GM21737 (cell line): ENCODE results near the gene GPC1.

Source experiments
- ATAC-seq: cut with Tn5 transposase; IDR thresholded peaks from one replicate; pipeline ENCODE4 v1.9.1; 2021; ENCODE audit warnings: mild to moderate bottlenecking, moderate library complexity; ENCODE audit not compliant: unreplicated experiment

GPC1 gene

DNA sequence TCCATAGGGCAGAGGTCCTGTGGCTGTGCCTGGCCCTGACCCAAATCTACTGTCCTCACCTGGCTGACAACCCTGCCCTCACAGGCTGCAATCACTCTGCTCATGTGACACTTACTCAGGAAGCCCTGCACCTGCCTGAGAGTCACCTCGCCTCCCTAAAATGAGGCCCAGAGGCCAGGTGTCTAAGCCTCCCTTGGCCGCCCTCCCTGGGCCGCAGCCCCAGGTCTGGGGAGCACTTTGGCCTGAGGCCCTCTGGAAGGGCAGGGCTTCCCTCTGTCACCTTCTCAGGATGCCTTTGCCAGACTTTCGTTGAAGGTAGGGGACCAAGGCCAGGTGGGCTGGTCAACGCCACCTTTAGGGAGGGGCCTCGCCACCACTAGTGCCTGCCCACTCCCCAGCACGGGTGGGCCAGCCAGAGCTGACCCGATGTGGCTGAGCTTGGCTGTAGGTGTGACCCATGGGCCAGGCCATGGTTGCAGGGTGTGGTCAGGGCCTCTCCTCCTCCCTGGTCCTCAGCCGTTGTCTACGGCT is 6.1 kb upstream of the GPC1 start:
- ATAC-seq = no peak

DNA sequence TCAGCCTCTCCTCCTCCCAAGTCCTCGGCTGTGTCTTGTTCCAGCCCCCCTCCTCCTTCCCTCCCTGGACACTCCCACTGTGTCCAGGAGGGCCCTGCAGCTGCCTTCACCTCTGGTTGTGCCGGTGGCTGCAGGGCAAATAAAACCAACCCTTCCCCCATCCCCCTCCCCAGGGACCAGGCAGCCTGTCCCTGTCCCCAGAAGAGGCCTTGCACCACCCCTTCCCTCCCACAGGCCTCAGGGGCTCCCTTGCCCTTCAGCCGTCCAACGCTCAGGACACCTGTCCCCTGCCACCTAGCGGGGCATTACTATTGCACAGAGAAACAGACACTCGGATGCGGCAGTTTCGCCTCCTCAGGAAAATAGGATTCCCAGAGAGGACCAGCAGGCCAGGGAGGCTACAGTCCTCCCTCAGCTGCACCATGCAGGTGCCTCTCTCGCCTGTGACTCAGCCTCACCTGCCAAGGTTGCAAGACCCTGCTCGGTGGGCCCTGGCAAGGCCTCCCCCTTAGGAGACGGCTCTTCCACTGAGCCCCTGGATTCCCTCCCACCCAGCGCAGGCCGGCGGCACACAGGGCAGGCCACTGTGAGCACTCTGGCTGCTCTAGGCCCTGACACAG is 5.5 kb upstream of the GPC1 start:
- ATAC-seq = no peak

GRCh38 chr2:240430595-240430994 is 4.9 kb upstream of the GPC1 start:
- ATAC-seq = no peak

DNA sequence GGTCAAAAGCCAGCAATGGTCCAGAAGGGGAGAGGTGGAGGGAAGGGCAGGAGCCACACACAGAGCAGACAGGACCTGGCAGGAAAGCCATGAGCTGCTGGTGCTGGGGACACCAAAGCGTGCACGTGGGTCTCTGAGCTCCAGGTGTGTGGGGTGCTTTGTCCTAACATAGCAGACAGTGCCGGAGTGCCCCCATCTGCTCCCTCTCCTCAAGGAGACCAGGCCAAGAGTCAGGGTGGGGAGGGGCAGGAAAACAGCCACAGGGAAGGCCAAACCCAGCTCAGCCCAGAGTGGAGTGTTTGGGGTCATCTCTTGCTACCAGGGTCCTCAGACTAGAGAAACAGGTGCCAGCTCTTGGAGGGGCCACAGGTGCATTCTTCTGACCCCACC is 4.2 kb upstream of the GPC1 start:
- no peak for ATAC-seq

DNA sequence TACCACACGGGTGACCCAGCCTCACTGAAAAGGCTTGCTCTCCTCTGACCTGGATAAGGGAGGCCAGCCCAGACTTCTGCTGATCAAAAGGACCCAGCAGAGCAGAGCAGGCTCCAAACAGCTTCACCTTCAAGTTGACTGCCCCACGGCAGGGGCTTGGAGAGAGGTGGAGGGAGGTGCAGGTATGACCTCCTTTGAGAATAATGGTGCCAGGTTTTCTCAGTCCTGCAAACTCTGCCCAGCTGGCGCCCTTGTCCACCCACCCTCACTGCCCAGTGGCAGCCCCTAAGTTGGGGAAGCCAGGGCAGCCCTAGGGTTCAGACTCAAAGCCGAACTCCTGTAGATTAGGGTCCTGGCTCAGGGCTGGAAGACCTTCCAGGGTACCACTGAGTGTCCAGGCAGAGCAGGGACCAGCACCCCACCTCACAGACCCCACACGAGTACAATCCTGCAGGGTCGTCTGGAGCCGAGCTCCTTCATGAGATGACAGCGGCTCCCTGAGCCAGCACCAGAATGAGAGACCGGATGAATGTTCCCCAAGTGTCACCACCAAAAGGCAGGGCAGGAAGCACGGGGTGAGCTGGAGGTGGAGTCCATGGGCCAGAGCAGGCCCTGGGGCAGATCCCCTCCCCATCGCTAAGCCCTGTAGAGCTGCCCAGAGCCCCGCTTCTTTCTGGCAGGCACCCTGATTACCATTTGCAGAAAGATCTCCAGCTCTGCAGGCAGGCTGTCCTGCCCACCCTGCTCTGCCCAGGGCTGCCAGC is 3.6 kb upstream of the GPC1 start:
- ATAC-seq = no peak

DNA sequence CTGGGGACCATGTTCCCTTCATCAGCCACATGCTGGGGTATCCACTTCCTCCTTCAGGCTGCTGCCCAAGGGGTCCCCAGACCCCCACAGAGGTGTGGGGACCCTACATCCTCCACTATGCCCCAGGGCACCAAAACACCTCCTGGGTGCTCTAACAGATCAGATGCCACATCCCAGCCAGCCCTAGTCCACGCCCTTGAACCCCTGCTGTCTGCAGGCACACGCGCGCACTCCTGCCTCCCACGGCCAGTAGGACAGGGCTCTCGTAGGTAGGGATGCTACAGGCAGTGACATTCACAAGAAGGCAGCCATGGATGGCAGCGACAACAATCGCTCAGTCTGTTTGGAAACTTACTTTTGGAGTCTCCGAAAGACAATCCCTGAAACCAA is 3.0 kb upstream of the GPC1 start:
- ATAC-seq = no peak

DNA sequence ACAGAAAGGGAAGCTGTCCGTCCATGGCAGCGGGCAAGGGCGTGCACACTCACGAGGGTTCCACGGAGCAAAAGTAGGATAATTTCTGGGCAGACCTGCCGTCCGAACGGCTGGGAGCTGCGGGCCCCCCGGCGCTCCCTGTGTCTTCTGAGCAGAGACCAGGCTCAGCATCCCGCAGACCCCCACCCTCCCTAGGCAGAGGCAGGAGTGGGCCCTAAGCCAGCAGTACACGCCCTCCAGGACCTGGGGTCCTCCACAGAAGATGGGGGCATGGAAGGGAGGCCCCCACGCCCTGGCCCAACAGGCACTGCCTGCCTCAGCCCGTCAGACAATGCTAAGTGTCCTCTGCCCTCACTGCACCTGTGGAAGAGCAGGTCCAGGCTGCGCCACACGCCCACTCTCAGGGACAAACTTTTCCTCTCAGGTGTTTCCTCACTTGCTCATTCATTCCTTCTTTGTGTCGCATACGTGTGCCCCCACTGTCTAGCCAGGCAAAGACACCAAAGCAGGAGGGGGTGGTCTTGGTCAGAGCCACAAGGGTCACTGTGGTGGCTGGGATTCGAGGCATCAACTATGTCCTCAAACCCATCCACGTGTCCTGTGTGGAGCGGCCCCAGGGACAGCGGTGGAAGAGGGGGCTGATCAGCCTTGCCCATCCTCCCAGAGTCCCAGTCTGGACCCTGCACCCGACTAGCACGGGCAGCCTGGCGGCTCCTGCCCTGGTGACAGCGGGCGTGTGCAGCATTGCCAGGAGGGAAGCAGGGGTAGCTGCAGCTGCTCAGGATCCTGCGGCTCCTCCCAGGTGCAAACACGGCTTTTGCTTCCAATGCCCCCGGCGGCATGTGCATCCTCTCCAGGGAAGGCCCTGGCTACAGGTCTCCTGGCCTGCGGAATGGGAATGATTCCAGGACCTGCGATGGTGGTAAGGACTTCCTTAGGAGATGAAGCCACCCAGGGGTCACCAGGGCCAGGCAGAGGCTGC is 2.4 kb upstream of the GPC1 start:
- ATAC-seq = no peak

- ATAC-seq = no peak
Measured at GRCh38 chr2:240433973-240434727, 1.3 kb upstream of the GPC1 start.

DNA sequence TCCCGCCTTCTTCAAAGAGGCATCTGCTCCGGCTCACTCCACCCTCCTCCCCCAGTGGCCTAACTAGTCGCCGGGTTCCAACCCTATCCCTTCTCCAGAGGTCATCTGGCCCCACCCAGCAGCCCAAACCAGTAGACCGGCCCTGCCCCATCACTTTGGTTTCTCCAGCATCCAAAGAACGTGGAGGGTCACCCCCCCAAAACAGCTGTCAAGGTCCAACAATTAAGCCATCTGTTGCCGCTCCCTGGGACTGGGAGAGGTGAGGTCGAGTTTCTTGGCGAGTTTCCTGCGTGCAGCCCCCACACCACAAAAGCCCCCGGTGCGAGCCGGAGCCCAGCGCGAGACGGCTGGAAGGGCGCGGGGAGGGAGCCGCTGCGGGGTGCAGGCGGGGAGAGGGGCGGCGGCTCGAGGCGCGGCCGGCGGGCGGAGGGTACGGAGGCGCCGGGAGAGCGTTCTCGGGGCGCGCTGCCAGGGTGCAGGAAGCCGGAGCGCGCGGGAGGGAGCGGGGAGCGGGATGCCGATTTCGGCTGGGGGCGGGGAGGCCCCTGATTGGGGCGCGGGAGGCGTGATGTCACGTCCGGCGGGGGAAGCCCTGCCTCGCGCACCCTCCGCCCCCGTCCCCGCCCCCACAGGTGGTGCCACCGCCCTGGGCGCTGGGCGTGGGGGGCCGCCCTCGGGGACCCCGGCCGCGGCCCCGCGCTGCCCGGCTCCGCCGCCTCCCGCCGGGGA is 571 bp upstream of the GPC1 start:
- peak; percentile 56 for ATAC-seq

DNA sequence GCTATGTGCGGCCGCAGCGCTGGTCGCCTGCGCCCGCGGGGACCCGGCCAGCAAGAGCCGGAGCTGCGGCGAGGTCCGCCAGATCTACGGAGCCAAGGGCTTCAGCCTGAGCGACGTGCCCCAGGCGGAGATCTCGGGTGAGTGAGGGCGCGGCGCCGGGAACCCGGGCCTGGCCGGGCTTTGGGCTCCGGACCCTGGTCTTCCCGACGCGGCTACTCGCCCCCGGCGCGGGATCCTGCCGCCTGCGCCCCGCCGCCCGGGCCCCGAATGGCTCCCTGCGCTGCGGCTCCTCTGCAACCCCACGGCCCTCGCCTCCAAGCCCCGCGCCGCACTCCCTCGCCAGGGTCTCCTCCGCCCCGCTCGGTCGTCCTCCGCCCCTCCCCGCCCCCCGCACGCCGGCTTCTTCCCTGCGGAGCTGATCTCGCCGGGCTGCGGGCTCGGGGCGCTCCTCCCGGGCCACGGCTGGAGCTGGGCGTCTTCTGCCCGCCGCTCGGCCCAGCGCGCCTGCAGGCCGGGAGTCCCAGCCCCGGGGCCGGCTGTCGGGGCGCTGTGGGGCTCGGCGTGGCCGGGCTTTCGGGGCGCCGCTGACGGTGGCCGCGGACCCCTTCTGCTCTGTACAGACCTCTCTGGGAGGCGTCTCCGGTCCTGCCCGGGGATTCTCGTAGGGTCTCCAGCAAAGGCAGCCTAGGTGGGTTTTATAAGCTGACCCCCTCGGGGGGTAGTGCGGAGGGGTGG is 652 bp downstream of the GPC1 start:
- ATAC-seq = no peak

DNA sequence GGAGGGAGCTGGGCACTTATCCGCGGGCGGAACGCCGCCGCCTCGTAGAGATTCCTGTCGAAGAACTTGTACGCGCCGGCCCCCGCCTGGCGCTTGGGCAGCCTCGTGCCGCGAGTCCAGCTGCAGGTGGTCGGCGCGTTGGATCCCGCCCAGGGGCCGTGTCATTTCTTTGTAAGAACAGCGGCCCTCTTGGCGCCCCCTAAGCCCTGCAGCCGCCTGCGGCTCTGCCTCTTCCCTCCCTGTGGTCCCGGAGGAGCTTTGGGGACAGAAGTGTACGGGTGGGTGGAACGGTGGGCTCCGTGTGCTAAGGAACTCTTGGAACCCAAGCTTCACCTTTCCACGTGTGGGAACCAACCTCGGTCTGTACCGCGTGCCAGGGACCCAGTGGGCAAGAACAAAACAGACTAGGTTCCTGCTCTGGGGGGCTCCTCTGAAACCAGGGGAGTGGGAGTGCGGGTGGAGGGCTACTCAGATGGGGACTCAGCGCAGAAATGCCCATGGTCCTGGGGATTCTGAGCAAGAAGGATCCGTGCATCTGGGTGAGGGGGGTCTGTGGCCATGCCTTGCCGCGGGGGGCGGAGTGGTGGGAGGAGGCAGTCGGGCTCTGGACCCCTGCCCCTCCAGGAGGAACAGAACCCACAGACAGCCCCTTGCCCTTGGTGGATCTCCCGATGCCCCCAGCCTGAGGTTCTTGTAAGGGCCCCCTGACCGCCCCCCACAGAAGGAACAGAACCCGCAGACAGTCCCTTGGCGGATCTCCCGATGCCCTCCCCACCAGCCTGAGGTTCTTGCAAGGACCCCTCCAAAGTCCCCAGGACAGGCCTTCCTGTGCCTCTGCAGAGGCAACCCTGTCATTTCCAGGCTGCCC is 1.5 kb downstream of the GPC1 start:
- no peak for ATAC-seq

DNA sequence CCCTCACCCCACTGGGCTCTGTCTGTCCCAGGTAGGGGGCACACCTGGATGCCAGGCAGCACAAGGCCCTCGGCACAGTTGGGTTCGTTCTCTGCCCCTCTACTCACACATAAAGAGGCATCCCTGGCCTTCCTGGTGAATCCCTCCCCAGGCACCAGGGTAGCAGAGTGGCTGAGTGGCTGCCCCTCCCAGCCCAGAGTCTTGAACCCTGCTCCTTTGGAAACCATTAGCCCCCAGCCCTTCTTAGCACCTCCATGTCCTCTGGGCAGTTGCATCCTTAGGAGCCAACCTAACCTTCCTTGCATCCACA is 2.0 kb downstream of the GPC1 start:
- no peak for ATAC-seq

DNA sequence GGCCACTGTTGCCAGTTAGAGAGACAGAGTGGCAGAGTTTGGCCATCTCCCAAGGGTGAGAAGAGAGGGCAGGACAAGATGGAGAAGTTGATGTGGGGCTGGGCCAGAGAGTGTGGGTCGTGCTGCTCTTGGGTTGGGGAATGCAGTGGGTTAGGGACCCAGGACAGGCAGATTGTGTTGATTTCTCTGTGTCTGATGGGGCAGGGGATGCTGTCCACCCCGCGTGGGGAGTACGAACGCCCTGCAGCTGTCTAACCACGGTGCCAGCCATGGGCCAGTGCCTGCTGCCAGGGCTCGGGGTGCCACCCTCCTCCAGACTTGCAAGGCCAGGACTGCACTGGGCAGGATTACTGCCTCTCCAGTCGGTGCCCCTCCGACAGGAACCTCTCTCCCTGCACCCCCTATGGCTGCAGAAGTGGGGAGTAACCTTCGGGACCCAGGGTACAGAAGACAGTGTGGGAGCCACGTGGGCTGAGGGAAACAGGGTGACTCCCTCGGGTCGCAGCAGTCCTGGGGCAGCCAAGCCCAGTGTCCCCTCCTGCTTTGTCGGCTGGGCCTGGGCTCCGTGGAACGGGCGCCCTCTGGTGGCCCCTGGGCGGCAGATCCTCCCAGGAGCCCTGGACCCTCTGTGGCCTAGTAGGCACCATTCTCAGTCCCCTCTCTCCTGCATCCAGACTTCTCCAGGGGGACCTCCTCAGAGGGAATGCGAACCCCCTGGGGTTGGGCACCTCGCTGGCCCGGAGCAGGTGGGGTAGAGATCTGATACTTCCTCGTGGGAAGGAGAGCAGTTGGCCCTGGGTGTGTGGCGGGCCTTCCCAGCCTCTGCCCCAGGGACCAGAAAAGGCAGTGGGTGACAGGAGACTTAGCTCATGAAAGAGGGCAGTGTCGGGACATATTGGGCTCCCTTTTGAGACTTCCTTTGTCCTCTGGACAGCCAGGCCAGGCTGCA is 2.7 kb downstream of the GPC1 start:
- ATAC-seq = no peak

GRCh38 chr2:240438810-240439697 is 3.6 kb downstream of the GPC1 start:
- no peak for ATAC-seq

GRCh38 chr2:240439698-240440151 is 4.3 kb downstream of the GPC1 start:
- no peak for ATAC-seq

GRCh38 chr2:240440251-240440650 is 4.8 kb downstream of the GPC1 start:
- no peak for ATAC-seq
